ENCODE results near the gene RNF20. TPM values are rescaled to one million over a fixed set of nuclear protein-coding genes. Genes with fewer than 3 reads are reported as not detected.

Gene RNF20
- polyA plus RNA-seq, 1 of the 3 experiments (the other 2 are of a cell fraction), result 16.0 TPM

DNA sequence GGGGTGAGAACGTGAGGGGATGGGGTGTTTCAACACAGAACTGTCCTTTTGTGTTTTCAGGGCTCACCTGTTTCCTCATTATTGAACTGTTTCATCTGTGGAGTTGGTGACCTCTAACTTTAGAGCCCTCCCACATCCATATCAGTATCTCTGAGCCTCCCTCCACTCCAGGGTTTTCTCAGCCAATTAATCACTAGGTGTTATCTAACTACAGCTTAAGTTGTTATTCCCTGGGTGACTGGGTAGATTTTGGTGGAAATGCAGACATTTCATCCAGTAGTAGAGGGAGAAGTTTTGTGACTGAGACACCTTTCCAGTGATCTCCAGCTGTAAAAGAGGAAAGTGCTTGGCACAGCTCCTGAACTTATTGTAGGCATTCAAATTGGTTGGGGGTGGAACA is 37.5 kb downstream of the RNF20 start:
- H3K4me3 ChIP-seq (ENCODE audit: low read depth in 2 of 2, low read length in 1 of 2), result no peak overlapping the region
- H3K9me2 ChIP-seq, result no peaks in the 10 kb centered on the region
- H3K9ac ChIP-seq, result no peak overlapping the region
- 71% methylated on average over 1 of the region's 1 CpG for WGBS (ENCODE audit: low lambda C conversion rate)
- peaks cover 0 to 3% of the 10 kb centered on the region in 2 experiments; a peak in 1 of 4 replicates for H3K4me1 ChIP-seq (ENCODE audit: control insufficient read depth in 1 of 2, insufficient read depth in 2 of 2, low read depth in 1 of 2, low read length in 1 of 2)
- H2AFZ ChIP-seq (ENCODE audit: low read depth), result no peak overlapping the region
- H3K79me2 ChIP-seq (ENCODE audit: insufficient read depth), result no peaks in the 10 kb centered on the region
- H3K9me3 ChIP-seq, result no peaks in the 10 kb centered on the region
- peaks cover 25 to 34% of the 10 kb centered on the region in 2 experiments for H3K36me3 ChIP-seq (replicated peaks in 1 of 2; ENCODE audit: control insufficient read depth in 1 of 2, insufficient read depth in 2 of 2, low read length in 1 of 2)
- no peak for DNase-seq
- POLR2A ChIA-PET, result no interaction called here
- no peaks in the 10 kb centered on the region for H4K20me1 ChIP-seq (ENCODE audit: insufficient read depth)
- H3F3A ChIP-seq (replicated peaks; ENCODE audit: insufficient read depth), result no peaks in the 10 kb centered on the region
- H3K27me3 ChIP-seq (ENCODE audit: insufficient read depth), result no peaks in the 10 kb centered on the region
- no peak for TF ChIP-seq NRF1 (IDR thresholded peaks at IDR 0.05; ENCODE audit: low read depth, low read length)
- TF ChIP-seq, protein P1, sequence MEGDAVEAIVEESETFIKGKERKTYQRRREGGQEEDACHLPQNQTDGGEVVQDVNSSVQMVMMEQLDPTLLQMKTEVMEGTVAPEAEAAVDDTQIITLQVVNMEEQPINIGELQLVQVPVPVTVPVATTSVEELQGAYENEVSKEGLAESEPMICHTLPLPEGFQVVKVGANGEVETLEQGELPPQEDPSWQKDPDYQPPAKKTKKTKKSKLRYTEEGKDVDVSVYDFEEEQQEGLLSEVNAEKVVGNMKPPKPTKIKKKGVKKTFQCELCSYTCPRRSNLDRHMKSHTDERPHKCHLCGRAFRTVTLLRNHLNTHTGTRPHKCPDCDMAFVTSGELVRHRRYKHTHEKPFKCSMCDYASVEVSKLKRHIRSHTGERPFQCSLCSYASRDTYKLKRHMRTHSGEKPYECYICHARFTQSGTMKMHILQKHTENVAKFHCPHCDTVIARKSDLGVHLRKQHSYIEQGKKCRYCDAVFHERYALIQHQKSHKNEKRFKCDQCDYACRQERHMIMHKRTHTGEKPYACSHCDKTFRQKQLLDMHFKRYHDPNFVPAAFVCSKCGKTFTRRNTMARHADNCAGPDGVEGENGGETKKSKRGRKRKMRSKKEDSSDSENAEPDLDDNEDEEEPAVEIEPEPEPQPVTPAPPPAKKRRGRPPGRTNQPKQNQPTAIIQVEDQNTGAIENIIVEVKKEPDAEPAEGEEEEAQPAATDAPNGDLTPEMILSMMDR (IDR thresholded peaks at IDR 0.05), result no peak
- TF ChIP-seq, protein P2, sequence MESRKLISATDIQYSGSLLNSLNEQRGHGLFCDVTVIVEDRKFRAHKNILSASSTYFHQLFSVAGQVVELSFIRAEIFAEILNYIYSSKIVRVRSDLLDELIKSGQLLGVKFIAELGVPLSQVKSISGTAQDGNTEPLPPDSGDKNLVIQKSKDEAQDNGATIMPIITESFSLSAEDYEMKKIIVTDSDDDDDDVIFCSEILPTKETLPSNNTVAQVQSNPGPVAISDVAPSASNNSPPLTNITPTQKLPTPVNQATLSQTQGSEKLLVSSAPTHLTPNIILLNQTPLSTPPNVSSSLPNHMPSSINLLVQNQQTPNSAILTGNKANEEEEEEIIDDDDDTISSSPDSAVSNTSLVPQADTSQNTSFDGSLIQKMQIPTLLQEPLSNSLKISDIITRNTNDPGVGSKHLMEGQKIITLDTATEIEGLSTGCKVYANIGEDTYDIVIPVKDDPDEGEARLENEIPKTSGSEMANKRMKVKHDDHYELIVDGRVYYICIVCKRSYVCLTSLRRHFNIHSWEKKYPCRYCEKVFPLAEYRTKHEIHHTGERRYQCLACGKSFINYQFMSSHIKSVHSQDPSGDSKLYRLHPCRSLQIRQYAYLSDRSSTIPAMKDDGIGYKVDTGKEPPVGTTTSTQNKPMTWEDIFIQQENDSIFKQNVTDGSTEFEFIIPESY (IDR thresholded peaks at IDR 0.05; ENCODE audit: borderline replicate concordance, low read depth), result no peak
- no peak for TF ChIP-seq FOSL2 (IDR thresholded peaks at IDR 0.05; ENCODE audit: borderline replicate concordance, low read depth)
- no peak for TF ChIP-seq POLR2AphosphoS5 (IDR thresholded peaks at IDR 0.05; ENCODE audit: low read depth, low read length)
- TF ChIP-seq, protein P3, sequence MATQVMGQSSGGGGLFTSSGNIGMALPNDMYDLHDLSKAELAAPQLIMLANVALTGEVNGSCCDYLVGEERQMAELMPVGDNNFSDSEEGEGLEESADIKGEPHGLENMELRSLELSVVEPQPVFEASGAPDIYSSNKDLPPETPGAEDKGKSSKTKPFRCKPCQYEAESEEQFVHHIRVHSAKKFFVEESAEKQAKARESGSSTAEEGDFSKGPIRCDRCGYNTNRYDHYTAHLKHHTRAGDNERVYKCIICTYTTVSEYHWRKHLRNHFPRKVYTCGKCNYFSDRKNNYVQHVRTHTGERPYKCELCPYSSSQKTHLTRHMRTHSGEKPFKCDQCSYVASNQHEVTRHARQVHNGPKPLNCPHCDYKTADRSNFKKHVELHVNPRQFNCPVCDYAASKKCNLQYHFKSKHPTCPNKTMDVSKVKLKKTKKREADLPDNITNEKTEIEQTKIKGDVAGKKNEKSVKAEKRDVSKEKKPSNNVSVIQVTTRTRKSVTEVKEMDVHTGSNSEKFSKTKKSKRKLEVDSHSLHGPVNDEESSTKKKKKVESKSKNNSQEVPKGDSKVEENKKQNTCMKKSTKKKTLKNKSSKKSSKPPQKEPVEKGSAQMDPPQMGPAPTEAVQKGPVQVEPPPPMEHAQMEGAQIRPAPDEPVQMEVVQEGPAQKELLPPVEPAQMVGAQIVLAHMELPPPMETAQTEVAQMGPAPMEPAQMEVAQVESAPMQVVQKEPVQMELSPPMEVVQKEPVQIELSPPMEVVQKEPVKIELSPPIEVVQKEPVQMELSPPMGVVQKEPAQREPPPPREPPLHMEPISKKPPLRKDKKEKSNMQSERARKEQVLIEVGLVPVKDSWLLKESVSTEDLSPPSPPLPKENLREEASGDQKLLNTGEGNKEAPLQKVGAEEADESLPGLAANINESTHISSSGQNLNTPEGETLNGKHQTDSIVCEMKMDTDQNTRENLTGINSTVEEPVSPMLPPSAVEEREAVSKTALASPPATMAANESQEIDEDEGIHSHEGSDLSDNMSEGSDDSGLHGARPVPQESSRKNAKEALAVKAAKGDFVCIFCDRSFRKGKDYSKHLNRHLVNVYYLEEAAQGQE (IDR thresholded peaks at IDR 0.05; ENCODE audit: low read depth, low read length), result no peak
- TF ChIP-seq RCOR1 (IDR thresholded peaks at IDR 0.05; ENCODE audit: low read length), result no peak
- TF ChIP-seq, protein P4, sequence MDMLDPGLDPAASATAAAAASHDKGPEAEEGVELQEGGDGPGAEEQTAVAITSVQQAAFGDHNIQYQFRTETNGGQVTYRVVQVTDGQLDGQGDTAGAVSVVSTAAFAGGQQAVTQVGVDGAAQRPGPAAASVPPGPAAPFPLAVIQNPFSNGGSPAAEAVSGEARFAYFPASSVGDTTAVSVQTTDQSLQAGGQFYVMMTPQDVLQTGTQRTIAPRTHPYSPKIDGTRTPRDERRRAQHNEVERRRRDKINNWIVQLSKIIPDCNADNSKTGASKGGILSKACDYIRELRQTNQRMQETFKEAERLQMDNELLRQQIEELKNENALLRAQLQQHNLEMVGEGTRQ (IDR thresholded peaks at IDR 0.05; ENCODE audit: borderline replicate concordance, low read depth, low read length), result no peak
- no peak for TF ChIP-seq EZH2phosphoT487 (IDR thresholded peaks at IDR 0.05; ENCODE audit: borderline replicate concordance, low read depth)
- TF ChIP-seq TAF1 (IDR thresholded peaks at IDR 0.05; ENCODE audit: borderline replicate concordance, low read depth, low read length), result no peak
- no peak for TF ChIP-seq SMC3 (IDR thresholded peaks at IDR 0.05; ENCODE audit: low read depth, low read length)
- TF ChIP-seq RFX5 (IDR thresholded peaks at IDR 0.05; ENCODE audit: low read length), result no peak
- TF ChIP-seq TCF12 (IDR thresholded peaks at IDR 0.05), result no peak
- no peak for TF ChIP-seq EP300 (IDR thresholded peaks at IDR 0.05; ENCODE audit: borderline replicate concordance in 1 of 2, low read depth in 1 of 2, low read length in 1 of 2)
- no peak for TF ChIP-seq GABPA (IDR thresholded peaks at IDR 0.05; ENCODE audit: low read depth)
- TF ChIP-seq GATA2 (CRISPR knock-in tag; IDR thresholded peaks at IDR 0.05), result no peak
- no peak for TF ChIP-seq MEF2A (IDR thresholded peaks at IDR 0.05; ENCODE audit: borderline replicate concordance, low read depth)
- no peak overlapping the region for H3K27ac ChIP-seq (ENCODE audit: low read depth in 2 of 2, low read length in 1 of 2)
- no peak overlapping the region for H3K4me2 ChIP-seq
- CTCF ChIA-PET, result interaction anchor here (2.3 kb wide), 1 partner anchor 112 kb away, joined by 9 read pairs; no protein-coding TSS in a partner anchor

All from SK-N-SH (cell line).